Measurements from ENCODE around the gene HPN.

DNA sequence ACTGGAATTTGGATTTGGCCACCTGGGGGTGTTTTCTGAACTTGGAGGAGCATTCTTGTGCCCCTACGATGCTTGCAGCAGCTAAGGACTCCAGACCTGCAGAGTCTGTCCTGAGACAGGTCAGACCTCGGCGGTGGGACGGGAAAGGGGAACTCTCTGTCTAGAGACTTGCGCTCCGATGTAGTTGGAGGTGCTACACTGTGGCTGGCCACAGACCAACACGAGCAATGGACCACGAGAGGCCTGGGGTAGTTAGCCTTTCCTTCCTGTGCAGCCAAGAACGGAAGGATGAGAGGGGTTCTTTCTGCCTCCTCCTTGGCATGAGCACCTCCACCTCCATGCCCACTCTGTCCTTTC is 47.3 kb upstream of the HPN start:
- TF ChIP-seq POLR2A (IDR thresholded peaks at IDR 0.05; ENCODE audit: low read depth, low read length): no peak
- TF ChIP-seq, protein P1, sequence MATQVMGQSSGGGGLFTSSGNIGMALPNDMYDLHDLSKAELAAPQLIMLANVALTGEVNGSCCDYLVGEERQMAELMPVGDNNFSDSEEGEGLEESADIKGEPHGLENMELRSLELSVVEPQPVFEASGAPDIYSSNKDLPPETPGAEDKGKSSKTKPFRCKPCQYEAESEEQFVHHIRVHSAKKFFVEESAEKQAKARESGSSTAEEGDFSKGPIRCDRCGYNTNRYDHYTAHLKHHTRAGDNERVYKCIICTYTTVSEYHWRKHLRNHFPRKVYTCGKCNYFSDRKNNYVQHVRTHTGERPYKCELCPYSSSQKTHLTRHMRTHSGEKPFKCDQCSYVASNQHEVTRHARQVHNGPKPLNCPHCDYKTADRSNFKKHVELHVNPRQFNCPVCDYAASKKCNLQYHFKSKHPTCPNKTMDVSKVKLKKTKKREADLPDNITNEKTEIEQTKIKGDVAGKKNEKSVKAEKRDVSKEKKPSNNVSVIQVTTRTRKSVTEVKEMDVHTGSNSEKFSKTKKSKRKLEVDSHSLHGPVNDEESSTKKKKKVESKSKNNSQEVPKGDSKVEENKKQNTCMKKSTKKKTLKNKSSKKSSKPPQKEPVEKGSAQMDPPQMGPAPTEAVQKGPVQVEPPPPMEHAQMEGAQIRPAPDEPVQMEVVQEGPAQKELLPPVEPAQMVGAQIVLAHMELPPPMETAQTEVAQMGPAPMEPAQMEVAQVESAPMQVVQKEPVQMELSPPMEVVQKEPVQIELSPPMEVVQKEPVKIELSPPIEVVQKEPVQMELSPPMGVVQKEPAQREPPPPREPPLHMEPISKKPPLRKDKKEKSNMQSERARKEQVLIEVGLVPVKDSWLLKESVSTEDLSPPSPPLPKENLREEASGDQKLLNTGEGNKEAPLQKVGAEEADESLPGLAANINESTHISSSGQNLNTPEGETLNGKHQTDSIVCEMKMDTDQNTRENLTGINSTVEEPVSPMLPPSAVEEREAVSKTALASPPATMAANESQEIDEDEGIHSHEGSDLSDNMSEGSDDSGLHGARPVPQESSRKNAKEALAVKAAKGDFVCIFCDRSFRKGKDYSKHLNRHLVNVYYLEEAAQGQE (IDR thresholded peaks at IDR 0.05; ENCODE audit: low read depth, low read length): no peak
- no peak for TF ChIP-seq YY1 (IDR thresholded peaks at IDR 0.05; ENCODE audit: low read depth, low read length)
- TF ChIP-seq, protein P2, sequence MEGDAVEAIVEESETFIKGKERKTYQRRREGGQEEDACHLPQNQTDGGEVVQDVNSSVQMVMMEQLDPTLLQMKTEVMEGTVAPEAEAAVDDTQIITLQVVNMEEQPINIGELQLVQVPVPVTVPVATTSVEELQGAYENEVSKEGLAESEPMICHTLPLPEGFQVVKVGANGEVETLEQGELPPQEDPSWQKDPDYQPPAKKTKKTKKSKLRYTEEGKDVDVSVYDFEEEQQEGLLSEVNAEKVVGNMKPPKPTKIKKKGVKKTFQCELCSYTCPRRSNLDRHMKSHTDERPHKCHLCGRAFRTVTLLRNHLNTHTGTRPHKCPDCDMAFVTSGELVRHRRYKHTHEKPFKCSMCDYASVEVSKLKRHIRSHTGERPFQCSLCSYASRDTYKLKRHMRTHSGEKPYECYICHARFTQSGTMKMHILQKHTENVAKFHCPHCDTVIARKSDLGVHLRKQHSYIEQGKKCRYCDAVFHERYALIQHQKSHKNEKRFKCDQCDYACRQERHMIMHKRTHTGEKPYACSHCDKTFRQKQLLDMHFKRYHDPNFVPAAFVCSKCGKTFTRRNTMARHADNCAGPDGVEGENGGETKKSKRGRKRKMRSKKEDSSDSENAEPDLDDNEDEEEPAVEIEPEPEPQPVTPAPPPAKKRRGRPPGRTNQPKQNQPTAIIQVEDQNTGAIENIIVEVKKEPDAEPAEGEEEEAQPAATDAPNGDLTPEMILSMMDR (IDR thresholded peaks at IDR 0.05 in 2 of 3, conservative IDR thresholded peaks at IDR 0.05 in 1 of 3; ENCODE audit: control insufficient read depth in 2 of 3, extremely low read depth in 1 of 3, insufficient read depth in 1 of 3, low read depth in 3 of 3, low read length in 3 of 3): no peak
- TF ChIP-seq FOS (IDR thresholded peaks at IDR 0.05; ENCODE audit: borderline replicate concordance, extremely low read depth, insufficient read length): no peak
- TF ChIP-seq, protein P3, sequence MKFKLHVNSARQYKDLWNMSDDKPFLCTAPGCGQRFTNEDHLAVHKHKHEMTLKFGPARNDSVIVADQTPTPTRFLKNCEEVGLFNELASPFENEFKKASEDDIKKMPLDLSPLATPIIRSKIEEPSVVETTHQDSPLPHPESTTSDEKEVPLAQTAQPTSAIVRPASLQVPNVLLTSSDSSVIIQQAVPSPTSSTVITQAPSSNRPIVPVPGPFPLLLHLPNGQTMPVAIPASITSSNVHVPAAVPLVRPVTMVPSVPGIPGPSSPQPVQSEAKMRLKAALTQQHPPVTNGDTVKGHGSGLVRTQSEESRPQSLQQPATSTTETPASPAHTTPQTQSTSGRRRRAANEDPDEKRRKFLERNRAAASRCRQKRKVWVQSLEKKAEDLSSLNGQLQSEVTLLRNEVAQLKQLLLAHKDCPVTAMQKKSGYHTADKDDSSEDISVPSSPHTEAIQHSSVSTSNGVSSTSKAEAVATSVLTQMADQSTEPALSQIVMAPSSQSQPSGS (IDR thresholded peaks at IDR 0.05; ENCODE audit: low read length): no peak
- no peak for TF ChIP-seq EP300 (IDR thresholded peaks at IDR 0.05; ENCODE audit: borderline replicate concordance in 1 of 2, control insufficient read depth in 1 of 2, low read depth in 2 of 2, low read length in 2 of 2)
- TF ChIP-seq EZH2 (IDR thresholded peaks at IDR 0.05; ENCODE audit: borderline replicate concordance, control insufficient read depth, low read depth, low read length): no peak
- no peak for TF ChIP-seq POLR2AphosphoS5 (IDR thresholded peaks at IDR 0.05; ENCODE audit: low read length)
